Caco-2 (cell line): Measurements from ENCODE around the gene RTN1. TPM values are rescaled to one million over a fixed set of nuclear protein-coding genes. Genes with fewer than 3 reads are reported as not detected.

Experiments
- BruUV-seq: library from RNA; stranded (reverse); fragments of 400-500 nt; replicated peaks from 2 replicates; lab custom pipeline; 2021; lab: Mats Ljungman, UMichigan
- CTCF ChIA-PET: fragments of 300-600 bp; sonication (Branson Sonifier 250); formaldehyde crosslinking; loops from one replicate; lab custom pipeline; 2022; ENCODE audit warnings: antibody characterized with exemption; lab: Charles Lee
- POLR2A ChIA-PET: fragments of 300-600 bp; sonication (Branson Sonifier 250); formaldehyde crosslinking; loops from one replicate; lab custom pipeline; 2022; ENCODE audit warnings: antibody characterized with exemption; lab: Charles Lee
- DNase-seq, 2 experiments: peaks; one replicate each; pipeline versions ENCODE4 v3.0.0 to v3.0.0-alpha.2; 2020 to 2022
- H3K27me3 ChIP-seq: replicated peaks from 2 replicates; pipeline ENCODE4 v1.6.0; 2011; ENCODE audit warnings: low read length; ENCODE audit not compliant: control insufficient read depth, insufficient read depth
- H3K36me3 ChIP-seq: 2 replicates; pipeline ENCODE4 v1.5.1; 2011; ENCODE audit warnings: low read length; ENCODE audit not compliant: control insufficient read depth, insufficient read depth
- H3K4me1 ChIP-seq: fragments of 250-450 bp; sonication (Bioruptor Pico); 2 replicates; pipeline ENCODE4 v1.5.1; 2020; ENCODE audit warnings: mild to moderate bottlenecking
- H3K4me3 ChIP-seq: 2 replicates; pipeline ENCODE4 v1.5.1; 2011; ENCODE audit warnings: low read depth, mild to moderate bottlenecking, control low read depth, low read length
- H3K9me3 ChIP-seq: fragments of 250-450 bp; sonication (Bioruptor Pico); 2 replicates; pipeline ENCODE4 v1.5.1; 2020; ENCODE audit warnings: mild to moderate bottlenecking, moderate library complexity
- H3K27ac Mint-ChIP-seq: one replicate; pipeline ENCODE4 v1.8.0; 2022; ENCODE audit warnings: mixed read lengths; ENCODE audit not compliant: unreplicated experiment
- H3K27me3 Mint-ChIP-seq: one replicate; pipeline ENCODE4 v1.8.0; 2022; ENCODE audit warnings: mixed read lengths; ENCODE audit not compliant: insufficient read depth, unreplicated experiment
- H3K36me3 Mint-ChIP-seq: one replicate; pipeline ENCODE4 v1.8.0; 2022; ENCODE audit warnings: mild to moderate bottlenecking, mixed read lengths; ENCODE audit not compliant: insufficient read depth, unreplicated experiment
- H3K4me1 Mint-ChIP-seq: one replicate; pipeline ENCODE4 v1.8.0; 2022; ENCODE audit warnings: low read depth, mixed read lengths; ENCODE audit not compliant: unreplicated experiment
- H3K4me3 Mint-ChIP-seq: one replicate; pipeline ENCODE4 v1.8.0; 2022; ENCODE audit warnings: mild to moderate bottlenecking, moderate library complexity, mixed read lengths; ENCODE audit not compliant: unreplicated experiment
- H3K9me3 Mint-ChIP-seq: one replicate; pipeline ENCODE4 v1.8.0; 2022; ENCODE audit warnings: mixed read lengths; ENCODE audit not compliant: unreplicated experiment
- CTCF ChIP-seq, 2 experiments: fragments of 200-600 bp in 1 of 2; IDR thresholded peaks; 1 replicate in 1 of 2; 2 replicates in 1 of 2; pipeline versions ENCODE4 v1.5.1 to v1.8.0; 2011 to 2022; ENCODE audit warnings: antibody characterized with exemption in 1 of 2, control low read depth in 1 of 2, inconsistent platforms in 1 of 2, low read depth in 1 of 2, low read length in 1 of 2, mild to moderate bottlenecking in 1 of 2, moderate library complexity in 1 of 2; ENCODE audit not compliant: insufficient read depth in 1 of 2, severe bottlenecking in 1 of 2, unreplicated experiment in 1 of 2
- intact Hi-C: fragments of 100-400 bp; cut with micrococcal nuclease; formaldehyde crosslinking; loops from one replicate; pipeline ENCODE4 v1.10.0; 2022; ENCODE audit not compliant: unreplicated experiment
- total RNA-seq: library from RNA; stranded (reverse); gene quantifications from 2 replicates; pipeline ENCODE4 v1.2.3, GENCODE V29; 2022

The RTN1 gene
- total RNA-seq, 1 experiment from 2014 or later, result 0.25 TPM

GRCh38 chr14:59772233-59772632, 98.3 kb downstream of the RTN1 start:
- Histone ChIP-seq H3K36me3 (no peaks in the 10 kb centered on the region), H3K4me1 (no peaks in the 10 kb centered on the region), H3K27me3 (no peaks in the 10 kb centered on the region; the same call in 1 of the 2 replicates), H3K9me3 (no peaks in the 10 kb centered on the region), H3K4me3 (no peak overlapping the region)
- H3K4me1 Mint-ChIP-seq, result no peaks in the 10 kb centered on the region
- BruUV-seq, result no TSS peak
- intact Hi-C loops, result no loop called here
- no peak overlapping the region for H3K27ac Mint-ChIP-seq
- no peak for DNase-seq
- H3K27me3 Mint-ChIP-seq, result no peaks in the 10 kb centered on the region
- H3K4me3 Mint-ChIP-seq, result no peak overlapping the region
- TF ChIP-seq CTCF (IDR thresholded peaks at IDR 0.05; ENCODE audit: insufficient read depth in 1 of 2, low read depth in 1 of 2, low read length in 1 of 2, severe bottlenecking in 1 of 2, unreplicated experiment in 1 of 2), result no peak
- no peaks in the 10 kb centered on the region for H3K9me3 Mint-ChIP-seq
- no peaks in the 10 kb centered on the region for H3K36me3 Mint-ChIP-seq
- ChIA-PET POLR2A (no interaction called here), CTCF (no interaction called here)

GRCh38 chr14:59771577-59771976, 99.0 kb downstream of the RTN1 start:
- H3K4me3 ChIP-seq, result no peak overlapping the region
- H3K36me3 Mint-ChIP-seq, result no peaks in the 10 kb centered on the region
- CTCF ChIA-PET, result interaction anchor here (0.6 kb wide), 1 partner anchor 219 kb away, joined by 3 read pairs; no protein-coding TSS in a partner anchor
- DNase-seq, result no peak
- H3K27me3 ChIP-seq, result no peaks in the 10 kb centered on the region; the same call in 1 of the 2 replicates
- H3K27me3 Mint-ChIP-seq, result peaks cover 3% of the 10 kb centered on the region
- H3K9me3 ChIP-seq, result no peaks in the 10 kb centered on the region
- H3K27ac Mint-ChIP-seq, result no peak overlapping the region
- H3K4me1 Mint-ChIP-seq, result no peaks in the 10 kb centered on the region
- H3K4me1 ChIP-seq, result no peaks in the 10 kb centered on the region
- intact Hi-C loops, result no loop called here
- POLR2A ChIA-PET, result no interaction called here
- no TSS peak for BruUV-seq
- H3K4me3 Mint-ChIP-seq, result no peak overlapping the region
- H3K9me3 Mint-ChIP-seq, result no peaks in the 10 kb centered on the region
- no peak for TF ChIP-seq CTCF (IDR thresholded peaks at IDR 0.05; ENCODE audit: insufficient read depth in 1 of 2, low read depth in 1 of 2, low read length in 1 of 2, severe bottlenecking in 1 of 2, unreplicated experiment in 1 of 2)
- no peaks in the 10 kb centered on the region for H3K36me3 ChIP-seq

- H3K4me1 Mint-ChIP-seq, result no peaks in the 10 kb centered on the region
- H3K27ac Mint-ChIP-seq, result no peak overlapping the region
- Histone ChIP-seq H3K36me3 (no peaks in the 10 kb centered on the region), H3K4me3 (no peak overlapping the region), H3K27me3 (no peaks in the 10 kb centered on the region; the same call in 1 of the 2 replicates), H3K9me3 (no peaks in the 10 kb centered on the region), H3K4me1 (no peaks in the 10 kb centered on the region)
- H3K36me3 Mint-ChIP-seq, result no peaks in the 10 kb centered on the region
- TF ChIP-seq CTCF (IDR thresholded peaks at IDR 0.05; ENCODE audit: insufficient read depth in 1 of 2, low read depth in 1 of 2, low read length in 1 of 2, severe bottlenecking in 1 of 2, unreplicated experiment in 1 of 2), result no peak
- BruUV-seq, result no TSS peak
- peaks cover 3% of the 10 kb centered on the region for H3K27me3 Mint-ChIP-seq
- POLR2A ChIA-PET, result no interaction called here
- H3K9me3 Mint-ChIP-seq, result no peaks in the 10 kb centered on the region
- CTCF ChIA-PET, result no interaction called here
- intact Hi-C loops, result no loop called here
- no peak for DNase-seq
- H3K4me3 Mint-ChIP-seq, result no peak overlapping the region
These were observed 101.0 kb downstream of the RTN1 start for GRCh38 chr14:59769586-59769985.
